ENCODE measurements around the gene ACTL7A.

- TF ChIP-seq EZH2 (IDR thresholded peaks at IDR 0.05; ENCODE audit: low read depth, unreplicated experiment) (no peak), NANOG (IDR thresholded peaks at IDR 0.05; ENCODE audit: borderline replicate concordance) (no peak), CTCF (conservative IDR thresholded peaks at IDR 0.05; ENCODE audit: low read depth in 2 of 2) (no peak), CREB1 (CRISPR knock-in tag; IDR thresholded peaks at IDR 0.05; ENCODE audit: low read depth) (no peak), POLR2AphosphoS5 (IDR thresholded peaks at IDR 0.05; ENCODE audit: low read depth) (no peak), EZH2phosphoT487 (IDR thresholded peaks at IDR 0.05; ENCODE audit: unreplicated experiment) (no peak), REST (IDR thresholded peaks at IDR 0.05; ENCODE audit: unreplicated experiment) (no peak), ZNF331 (CRISPR knock-in tag; IDR thresholded peaks at IDR 0.05; ENCODE audit: low read depth) (no peak), JUNB (IDR thresholded peaks at IDR 0.05; ENCODE audit: unreplicated experiment) (no peak), STAT1 (IDR thresholded peaks at IDR 0.05; ENCODE audit: unreplicated experiment) (no peak), ZNF114 (CRISPR knock-in tag; IDR thresholded peaks at IDR 0.05) (no peak), ZNF462 (CRISPR knock-in tag; IDR thresholded peaks at IDR 0.05) (no peak)
Measured at GRCh38 chr9:108857572-108857971, 4.5 kb upstream of the ACTL7A start.
